HG02938 (cell line): Measurements from ENCODE around the gene SAMD4B.

ENCODE experiments used
- ATAC-seq: cut with Tn5 transposase; IDR thresholded peaks from one replicate; pipeline ENCODE4 v1.9.1; 2021; ENCODE audit warnings: mild to moderate bottlenecking, moderate library complexity; ENCODE audit not compliant: unreplicated experiment

Gene SAMD4B

DNA sequence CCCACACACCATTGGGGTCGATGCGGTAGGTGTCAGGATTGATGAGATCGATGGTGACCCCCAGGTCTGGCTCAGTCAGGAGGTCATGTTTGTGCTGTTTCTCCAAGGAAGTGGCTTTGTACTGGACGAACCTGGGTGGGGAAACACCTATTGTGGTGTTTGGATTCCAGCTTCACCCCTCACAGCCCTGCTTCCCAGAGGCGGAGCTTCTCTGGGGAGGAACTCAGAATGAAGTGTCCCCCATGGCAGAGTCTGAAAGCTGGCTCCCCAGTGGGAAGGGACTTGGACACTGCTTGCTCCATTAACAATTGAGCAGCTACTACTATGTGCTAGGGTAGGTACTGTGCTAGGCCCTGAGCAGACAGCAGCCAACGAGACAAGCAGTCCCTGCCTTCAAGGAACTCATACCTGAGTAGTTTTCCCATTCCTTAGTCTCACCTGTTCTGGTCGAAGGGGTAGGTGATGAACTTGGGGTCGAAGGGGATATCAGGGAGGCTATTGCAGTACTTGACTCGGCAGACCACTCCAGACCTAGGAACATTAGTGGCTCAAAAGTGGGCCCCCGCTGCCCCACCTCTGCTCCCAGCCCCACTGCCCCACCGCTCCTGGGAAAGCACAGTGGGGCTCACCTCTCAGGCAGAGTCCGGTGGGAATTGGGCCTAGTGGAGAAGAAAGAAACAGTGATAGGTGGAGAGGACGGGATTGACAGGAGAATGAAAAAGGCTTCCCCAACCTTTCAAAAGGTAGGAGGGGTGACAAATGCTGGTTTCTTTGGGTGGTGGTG lies 47.6 kb downstream of the SAMD4B start:
- ATAC-seq = no peak

DNA sequence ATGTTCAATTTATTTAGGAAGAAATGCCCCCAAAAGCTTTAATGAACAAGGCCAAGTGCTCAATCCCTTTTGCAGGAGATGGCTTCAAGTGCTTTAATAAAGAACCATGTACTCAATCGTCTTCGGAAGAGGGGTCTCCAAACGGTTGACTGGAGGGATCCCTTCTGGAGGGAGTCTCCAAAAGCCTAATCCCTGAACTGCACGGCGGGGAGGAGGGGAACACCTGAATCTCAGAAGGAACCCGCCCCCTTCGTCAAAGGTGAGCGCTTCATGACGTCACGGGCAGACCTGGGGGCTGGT lies 48.2 kb downstream of the SAMD4B start:
- no peak for ATAC-seq

DNA sequence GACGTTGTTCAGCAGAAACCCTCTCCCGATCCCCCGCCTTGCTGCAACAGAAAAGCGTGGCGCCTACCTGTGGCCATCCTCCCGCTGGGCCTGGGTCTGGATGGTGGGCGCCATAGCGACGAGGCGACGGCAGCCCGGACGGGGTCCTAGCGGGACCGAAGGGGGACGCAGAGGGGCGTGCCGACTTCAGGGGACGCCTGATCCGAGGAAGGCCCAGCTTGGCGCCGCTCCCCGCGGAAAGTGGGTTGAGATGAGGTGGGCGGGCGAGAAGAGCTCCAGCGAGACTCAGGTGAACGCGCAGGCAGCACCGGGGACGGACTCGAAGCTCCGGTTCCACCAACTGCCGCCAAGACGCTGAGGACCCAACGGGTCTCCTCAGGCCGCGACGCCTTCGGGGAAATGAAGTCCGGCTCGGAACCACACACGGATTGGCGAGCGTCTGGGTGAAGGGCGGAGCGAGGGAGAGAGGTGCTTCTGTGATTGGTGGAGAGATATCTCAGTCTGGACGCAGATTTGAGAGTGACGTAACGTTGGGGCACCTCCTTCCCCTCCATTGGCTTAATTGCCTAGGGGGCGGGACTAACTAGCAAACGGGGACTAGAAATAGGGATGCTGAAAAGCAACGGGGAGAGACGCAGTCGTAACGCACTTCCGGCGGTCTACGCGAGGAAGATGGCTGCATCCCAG lies 48.7 kb downstream of the SAMD4B start, which contains the start of the genes MED29 and PAF1:
Gene MED29, plus strand, starts transcription at position 628 of the 687 bp plus-strand sequence. Its CDS starts 45 bp downstream, at position 673.
Gene PAF1, minus strand, starts transcription at position 356 of the 687 bp plus-strand sequence. Its CDS starts 242 bp downstream, at position 114.
- ATAC-seq = peak; percentile 93

DNA sequence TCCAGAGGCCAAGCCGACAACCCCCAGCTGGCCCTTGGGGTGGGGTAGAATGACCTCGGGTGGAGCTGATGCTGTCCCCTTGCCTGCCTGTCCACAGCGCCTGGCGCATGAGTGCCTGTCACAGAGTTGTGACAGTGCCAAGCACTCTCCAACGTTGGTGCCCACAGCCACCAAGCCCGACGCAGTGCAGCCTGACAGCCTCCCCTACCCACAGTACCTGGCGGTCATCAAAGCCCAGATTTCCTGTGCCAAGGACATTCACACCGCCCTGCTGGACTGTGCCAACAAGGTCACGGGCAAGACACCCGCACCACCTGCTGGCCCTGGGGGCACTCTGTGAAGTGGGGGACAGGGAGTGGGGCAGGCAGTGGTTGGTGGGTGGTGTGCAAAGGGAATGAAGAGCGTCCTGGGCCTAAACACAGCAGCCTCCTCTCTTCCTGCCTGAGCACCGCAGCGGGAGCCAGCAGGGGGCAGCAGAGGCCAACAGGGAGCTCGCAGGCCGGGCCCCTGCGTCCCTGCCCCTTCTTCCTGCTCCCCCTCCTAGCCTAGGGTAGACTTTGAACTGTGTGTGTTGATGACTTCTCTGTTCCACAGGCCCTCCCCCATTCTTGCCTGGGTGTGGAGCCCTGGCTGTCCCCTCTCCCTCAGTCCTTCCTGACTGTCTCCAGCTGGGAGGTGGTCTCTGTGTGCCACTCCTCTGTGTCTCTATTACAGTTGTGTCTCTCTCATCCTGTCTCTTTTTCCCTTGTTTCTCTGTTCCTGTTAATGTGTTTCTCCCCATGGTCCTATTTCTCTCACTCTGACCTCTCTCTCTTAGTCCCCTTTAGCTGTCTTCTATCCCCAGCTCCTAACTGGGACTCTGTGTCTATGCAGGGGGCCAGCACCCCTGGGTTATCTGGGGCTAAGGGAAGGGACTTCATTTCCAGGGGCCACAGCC lies 55.4 kb downstream of the SAMD4B start:
- peak; percentile 39 for ATAC-seq

DNA sequence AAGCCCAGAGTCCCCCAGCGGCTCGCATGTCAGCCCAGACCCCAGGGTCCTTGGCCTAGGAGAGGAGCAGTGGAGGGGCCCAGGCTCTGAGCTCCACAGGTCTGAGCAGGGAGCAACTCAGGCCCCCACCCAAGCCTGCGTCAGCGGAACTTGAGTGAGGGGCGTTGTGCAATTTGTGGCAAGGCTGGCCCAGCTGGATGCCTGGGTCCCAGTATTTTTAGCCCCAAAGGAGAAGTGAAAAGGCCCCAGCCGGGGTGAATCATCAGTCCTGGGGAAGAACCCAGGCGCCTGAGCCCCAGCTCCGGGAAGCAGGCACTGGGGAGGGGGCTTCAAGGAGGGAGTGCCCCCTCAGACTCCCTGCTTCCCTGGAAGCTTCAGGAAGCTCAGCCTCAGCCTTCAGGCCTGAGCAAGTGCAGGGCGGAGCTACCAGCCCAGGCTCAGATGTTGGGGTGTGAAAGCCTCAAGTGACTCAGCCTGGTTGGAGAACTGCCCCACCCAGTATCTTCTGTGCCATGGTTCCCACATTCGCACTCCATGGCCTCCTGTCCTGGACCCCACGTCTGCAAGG lies 56.2 kb downstream of the SAMD4B start:
- ATAC-seq = no peak

DNA sequence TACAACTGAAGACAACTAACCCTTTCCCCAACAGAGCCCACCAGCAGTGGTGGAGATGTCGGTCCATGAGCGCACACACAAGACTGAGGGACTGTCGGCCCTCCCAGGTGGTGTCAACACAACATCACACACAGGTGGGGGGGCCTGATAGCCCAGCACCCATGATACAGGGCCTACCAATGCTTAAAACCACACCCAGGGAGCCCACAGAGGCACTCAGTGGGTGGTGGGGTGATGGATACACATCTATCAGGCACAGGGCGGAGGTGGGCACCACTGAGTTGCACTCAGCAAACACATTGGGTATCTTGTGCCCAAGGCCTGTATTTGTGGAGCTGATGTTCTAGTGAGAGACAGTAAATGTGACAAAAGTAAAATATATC lies 57.4 kb downstream of the SAMD4B start:
- ATAC-seq = no peak

DNA sequence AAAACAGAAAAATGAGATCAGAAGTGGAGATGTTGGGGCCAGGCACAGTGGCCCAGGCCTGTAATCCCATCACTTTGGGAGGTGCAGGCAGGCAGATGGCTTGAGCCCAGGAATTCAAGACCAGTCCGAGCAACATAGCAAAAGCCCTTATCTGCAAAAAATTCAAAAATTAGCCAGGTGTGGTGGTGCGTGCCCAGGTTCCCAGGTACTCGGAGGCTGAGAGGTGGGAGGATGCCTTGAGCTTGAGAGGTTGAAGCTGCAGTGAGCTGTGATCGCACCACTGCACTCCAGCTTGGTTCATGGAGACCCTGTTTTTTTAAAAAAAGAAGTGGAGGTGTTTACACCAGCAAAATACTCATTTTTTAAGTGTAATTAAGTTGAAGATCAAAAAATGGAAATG lies 57.8 kb downstream of the SAMD4B start:
- no peak for ATAC-seq

DNA sequence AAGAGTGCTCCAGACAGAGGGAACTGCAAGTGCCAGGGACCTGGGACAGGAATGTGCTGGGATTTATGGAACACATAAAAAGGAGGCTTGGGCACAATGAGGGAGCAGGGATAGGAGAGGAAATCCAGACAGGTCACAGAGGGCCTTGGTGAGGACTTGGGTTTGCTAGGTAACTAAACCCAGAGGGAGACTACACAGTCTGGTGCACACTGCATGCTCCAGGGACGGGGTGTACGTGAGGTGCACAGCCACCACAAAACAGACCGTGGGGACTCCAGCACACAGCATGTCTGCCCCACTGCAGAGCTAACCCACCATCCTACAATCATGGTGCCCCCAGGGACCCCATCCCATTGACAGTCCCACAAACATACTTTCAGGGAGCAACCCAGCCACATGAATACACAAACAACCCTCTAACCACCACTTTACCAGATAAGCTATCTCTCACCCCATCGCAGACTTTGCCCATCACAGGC lies 58.9 kb downstream of the SAMD4B start:
- no peak for ATAC-seq

DNA sequence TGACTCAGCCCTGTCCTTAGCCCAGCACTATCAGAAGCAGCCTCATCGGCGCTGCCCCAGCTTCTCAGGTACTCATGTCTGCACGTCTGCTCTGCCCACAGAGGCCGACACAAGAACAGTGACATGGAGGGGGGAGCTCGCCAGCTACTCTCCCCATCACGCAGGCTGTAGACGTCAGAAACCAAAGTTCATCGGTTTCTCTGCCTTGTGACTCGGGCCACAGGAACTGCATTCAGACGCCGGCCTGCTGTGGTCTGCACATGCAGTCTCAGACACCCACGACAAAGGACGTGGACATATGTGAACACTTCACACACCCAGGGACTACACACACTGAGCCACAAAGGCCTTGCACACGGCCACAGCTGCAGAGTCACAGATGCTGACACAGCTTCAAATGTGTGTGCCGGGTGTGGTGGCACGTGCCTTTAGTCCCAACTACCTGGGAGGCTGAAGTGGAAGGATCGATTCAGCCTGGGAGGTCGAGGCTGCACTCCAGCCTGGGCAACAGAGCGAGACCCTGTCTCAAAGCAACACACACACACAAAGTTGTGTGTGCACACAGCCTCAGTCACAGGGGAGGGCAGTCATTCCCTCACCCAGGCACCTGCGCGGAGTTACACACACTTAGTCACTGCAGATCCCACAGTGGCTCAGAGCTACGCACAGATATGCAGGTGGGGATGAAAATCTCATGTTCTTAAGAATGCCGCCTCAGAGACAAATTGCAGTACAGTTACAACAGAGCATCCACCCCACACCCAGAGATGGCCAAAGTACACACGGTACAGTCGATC lies 59.5 kb downstream of the SAMD4B start:
- ATAC-seq = peak; percentile 27

DNA sequence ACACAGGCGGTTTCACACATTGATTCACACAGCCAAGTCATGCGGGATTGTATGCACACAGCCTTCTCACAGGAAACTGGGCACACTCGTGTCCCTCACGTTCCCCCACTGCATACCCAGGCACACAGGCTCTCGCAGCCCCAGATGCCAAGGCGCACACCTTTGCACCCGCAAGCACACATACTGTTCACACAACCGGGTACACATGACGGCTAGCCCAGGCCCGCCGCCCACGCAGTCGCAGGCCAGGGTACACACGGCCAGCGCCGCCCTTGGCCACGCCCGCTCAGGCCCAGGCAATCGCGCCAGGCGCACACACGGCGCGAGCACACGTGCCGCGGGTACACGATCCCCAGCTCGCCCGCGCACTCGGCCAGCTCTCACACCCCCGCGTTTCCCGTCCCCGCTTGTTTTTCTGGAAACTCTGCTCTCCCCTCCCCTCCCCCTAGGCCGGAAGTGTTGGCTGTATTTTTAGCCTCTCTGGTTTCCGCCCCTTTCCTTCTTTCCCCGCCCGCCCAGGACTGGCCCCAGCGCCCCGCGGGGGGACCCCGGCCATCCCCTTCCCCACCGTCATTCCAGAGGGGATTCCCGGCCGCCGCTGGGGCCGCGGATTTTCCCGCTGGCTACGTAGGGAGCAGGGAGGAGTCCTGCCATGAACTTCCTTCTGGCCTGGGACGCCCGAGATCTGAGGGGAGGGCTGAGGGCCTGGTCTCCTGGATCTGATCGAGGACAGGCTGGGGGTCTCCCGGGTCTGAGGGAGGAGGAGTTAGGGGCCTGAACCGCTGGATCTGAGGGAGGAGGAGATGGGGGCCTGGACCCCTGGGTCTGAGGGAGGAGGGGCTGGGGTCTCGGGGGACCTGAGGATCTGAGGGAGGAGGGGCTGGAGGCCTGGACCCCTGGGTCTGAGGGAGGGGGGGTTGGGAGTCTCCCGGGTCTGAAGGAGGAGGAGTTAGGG lies 60.4 kb downstream of the SAMD4B start:
- ATAC-seq = peak; percentile 19

DNA sequence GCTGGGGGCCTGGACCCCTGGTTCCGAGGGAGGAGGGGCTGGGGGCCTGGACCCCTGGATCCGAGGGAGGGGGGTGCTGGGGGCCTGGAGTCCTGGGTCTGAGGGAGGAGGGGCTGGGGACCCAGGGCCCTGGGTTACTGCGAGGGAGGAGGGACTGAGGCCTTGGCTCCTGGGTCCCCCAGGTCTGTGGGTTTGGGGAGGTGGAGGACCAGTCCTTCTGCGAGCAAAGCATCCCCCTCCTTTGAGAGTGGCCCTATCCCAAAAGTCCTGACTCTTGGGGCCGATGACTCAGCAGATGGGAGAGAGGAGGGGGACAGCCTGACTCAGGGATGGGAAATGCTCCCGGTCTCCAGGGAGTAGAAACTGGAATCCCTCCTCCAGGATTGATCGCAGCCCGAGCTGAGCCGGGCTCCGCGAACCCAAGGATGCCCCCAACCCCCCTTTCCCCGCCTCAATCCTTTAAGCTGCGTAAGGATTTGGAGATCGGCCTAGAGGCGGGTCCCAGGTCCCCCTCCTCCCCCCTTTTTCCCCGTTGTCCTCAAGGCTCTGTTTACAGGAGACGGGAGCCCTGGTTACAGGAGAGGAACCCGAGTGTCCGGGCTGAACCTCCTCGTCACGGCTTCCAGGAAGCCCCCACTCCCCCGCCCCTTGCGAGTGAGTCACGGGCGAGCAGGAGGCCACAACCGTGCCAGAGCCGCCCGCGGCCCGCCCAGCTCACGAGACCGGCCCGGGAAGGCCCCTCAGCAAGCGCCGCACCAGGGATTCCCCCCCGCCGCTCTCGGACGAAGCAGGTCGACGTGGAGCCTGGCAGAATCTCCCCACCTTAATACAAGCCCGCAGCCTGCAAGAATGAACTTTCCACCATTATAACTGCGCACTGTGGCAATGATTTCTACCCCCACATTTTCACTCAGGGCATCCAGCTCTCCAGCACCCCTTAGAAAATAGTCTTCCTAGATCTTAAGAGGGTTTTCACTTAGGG lies 61.4 kb downstream of the SAMD4B start:
- ATAC-seq = no peak

DNA sequence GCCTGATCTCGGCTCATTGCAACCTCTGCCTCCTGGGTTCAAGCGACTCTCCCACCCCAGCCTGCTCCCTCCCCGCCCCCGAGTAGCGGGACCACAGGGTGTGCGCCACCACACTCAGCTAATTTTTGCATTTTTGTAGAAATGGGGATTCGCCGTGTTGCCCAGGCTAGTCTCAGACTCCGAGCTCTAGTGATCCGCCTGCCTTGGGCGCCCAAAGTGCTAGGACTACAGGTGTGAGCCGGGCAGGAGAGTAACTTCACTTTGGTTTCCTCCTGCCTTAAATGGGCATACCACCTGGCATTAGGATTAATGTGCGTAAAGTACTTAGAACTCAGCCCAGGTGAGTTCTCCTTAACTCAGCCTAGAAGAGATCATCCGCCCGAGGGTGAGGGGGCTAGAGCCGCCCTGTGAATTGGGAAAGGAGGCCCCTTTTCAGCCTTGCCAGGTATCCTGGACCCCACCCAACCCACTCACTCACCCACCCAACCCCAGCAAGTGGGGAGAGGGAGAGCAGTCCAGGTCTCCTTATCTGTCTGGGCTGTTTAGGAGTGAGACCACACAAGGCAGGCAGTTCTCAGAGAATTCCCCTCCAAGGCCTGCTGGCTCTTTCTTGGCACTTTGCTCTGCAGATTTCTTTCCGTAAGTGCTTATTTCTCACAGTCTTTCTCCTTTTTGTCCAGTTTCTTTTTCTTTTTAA lies 63.2 kb downstream of the SAMD4B start:
- ATAC-seq = no peak

DNA sequence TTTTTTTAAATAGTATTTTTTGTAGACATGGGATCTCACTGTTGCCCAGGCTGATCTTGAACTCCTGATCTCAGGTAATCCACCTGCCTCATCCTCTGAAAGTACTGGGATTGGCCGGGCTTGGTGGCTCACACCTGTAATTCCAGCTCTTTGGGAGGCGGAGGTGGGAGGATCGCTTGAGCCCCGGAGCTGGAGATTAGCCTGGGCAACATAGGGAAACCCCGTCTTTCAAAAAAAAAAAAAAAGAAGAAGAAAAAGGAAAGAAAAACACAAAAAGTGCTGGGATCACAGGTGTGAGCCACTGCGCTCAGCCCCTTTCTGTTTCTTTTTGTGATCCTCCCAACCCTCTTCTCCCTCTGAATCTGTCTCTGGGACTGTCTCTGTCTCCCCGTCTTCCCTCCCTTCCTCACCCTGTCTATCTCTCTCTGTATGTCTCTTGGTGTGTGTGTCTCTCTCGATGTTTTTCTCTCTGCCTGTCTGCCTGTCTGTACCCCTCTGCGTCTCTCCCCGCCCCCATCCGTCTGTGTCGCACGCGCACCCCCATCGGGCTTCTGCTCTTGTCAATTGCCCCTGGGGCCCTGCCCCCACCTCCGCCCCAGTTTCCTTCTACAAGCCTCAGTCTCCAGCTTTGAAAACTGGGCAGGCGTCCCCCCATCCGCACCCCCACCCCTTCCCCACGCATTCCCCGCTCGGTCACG lies 63.9 kb downstream of the SAMD4B start:
- ATAC-seq = no peak

DNA sequence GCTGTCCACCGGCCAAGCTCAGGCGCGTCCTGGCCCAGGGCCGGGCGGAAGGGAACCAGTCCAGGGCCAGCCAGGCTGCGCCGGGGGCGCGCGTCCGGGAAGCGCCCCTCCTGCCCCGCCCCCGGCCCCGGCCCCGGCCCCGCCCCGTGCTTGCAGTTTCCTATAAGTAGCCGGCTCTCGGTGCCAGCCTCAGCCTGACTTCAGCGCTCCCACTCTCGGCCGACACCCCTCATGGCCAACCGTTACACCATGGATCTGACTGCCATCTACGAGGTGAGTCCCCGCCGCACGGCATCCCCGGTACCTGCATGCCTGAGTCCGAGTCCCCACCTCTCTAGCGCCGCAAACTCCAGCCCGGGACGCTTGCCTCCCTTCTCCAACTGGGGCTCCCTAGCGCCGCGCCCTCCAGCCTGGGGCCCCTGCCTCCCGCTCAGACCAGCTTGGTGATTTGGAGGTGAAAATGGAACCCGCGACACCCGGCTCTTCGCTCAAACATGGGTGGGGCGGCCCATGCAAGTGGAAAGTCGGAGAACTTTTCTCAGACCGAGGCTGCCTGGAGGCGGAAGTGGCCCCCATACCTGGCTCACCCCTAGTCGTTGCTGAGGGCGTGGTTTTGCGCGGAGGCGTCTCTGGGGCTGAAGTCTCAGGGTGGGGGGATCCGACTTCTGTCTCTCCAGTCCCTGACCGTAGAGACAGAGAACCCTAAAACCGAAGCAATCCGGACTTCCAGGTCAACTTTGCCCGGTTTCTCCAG lies 64.6 kb downstream of the SAMD4B start, which contains the start of gene ZFP36:
Gene ZFP36, plus strand, starts transcription at position 192 of the 754 bp plus-strand sequence. Its CDS starts 58 bp downstream, at position 250.
- peak; percentile 18 for ATAC-seq

DNA sequence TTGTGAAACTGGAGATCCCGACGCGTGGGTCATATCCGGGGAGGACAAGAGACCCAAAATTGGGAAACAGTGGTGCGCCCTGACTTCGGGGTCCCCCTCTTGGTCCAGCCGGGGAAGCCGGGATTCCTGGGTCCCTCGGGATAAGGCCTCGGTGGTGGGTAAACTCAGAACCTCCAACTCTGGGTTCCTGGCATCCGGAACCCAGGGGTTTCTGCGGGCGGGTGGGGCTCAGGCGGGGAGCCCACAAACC lies 65.1 kb downstream of the SAMD4B start:
- ATAC-seq = no peak
